ENCODE data around the gene SSU72. TPM values are rescaled to one million over a fixed set of nuclear protein-coding genes. Genes with fewer than 3 reads are reported as not detected.
"Not testable (repeated sequence)": the region's sequence is repeated elsewhere in the genome, so short reads cannot be mapped to it uniquely, and the experiment has no call there.

SSU72 gene
- polyA plus RNA-seq, 3 donors: 78.5 to 81.6 (median 79.1) TPM

DNA sequence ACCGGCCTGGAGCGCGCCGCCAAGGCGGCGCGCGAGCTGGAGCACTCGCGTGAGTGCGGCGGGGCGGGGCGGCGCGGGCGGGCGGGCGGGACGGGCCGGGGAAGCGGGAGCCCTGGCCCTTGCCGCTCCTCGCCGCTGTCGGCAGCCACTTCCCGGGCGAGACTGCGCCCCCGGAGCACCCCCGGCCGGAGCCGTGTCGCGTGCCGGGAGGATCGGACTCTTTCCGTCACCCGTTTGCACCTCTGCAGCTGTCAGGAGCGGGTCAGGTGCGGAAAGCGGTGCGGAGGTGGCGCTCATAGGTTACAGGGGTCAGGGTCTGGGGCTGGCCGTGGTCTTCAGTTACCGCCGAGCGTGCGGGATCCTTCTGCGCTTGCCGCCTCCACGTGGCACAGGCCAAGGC lies 62.2 kb downstream of the SSU72 start:
- DNase-seq (ENCODE audit: low read depth in 3 of 3, low spot score in 2 of 3): not testable (repeated sequence)

- peak; percentile 90 to 97 (median 95) for DNase-seq (ENCODE audit: low read depth in 3 of 3, low spot score in 2 of 3)
Observed at GRCh38 chr1:1511533-1512285, 63.0 kb downstream of the SSU72 start, which contains the start of gene ATAD3A. TSS of gene ATAD3A (plus strand) at chr1:1512162. CDS start at chr1:1512269, 107 bp downstream.

- DNase-seq (ENCODE audit: low read depth in 3 of 3, low spot score in 2 of 3): no peak
Observed at GRCh38 chr1:1510912-1511532, 63.6 kb downstream of the SSU72 start.

- not testable (repeated sequence) for DNase-seq (ENCODE audit: low read depth in 3 of 3, low spot score in 2 of 3)
Observed at GRCh38 chr1:1509465-1509850, 65.2 kb downstream of the SSU72 start.

GRCh38 chr1:1508775-1509464 lies 65.7 kb downstream of the SSU72 start:
- DNase-seq (ENCODE audit: low read depth in 3 of 3, low spot score in 2 of 3): not testable (repeated sequence)

- DNase-seq (ENCODE audit: low read depth in 3 of 3, low spot score in 2 of 3): no peak
Observed at GRCh38 chr1:1507305-1507704, 67.4 kb downstream of the SSU72 start.

DNA sequence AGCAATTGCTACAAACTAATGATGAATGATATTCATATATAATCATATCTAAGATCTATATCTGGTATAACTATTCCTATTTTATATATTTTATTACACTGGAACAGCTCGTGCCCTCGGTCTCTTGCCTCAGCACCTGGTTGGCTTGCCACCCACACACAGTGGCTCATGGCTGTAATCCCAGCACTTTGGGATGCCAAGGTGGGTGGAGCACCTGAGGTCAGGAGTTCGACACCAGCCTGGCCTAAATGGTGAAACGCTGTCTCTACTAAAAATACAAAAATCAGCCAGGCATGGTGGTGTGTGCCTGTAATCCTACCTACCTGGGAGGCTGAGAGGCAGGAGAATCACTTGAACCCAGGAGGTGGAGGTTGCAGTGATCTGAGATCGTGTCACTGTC lies 68.9 kb downstream of the SSU72 start:
- not testable (repeated sequence) for DNase-seq (ENCODE audit: low read depth in 3 of 3, low spot score in 2 of 3)

- DNase-seq (ENCODE audit: low read depth in 3 of 3, low spot score in 2 of 3): not testable (repeated sequence)
Observed at GRCh38 chr1:1505366-1505798, 69.3 kb downstream of the SSU72 start.

DNA sequence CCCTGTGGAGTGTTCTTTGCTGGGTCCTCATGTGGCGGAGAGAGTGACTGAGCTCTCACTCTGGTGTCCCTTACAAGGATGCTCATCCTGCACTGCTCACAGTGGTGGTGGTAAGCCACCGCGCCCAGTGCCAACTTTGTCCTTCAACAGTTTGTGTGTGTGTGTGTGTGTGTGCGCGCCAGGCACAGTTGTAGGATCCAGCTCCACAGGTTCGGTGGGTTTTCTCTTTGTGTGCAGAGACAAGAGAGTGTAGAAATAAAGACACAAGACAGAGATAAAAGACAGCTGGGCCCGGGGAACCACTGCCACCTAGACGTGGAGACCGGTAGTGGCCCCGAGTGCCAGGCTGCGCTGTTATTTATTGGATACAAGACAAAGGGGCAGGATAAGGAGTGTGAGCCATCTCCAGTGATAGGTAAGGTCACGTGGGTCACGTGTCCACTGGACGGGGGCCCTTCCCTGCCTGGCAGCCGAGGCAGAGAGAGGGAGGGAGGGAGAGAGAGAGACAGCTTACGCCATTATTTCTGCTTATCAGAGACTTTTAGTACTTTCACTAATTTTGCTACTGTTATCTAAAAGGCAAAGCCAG lies 69.8 kb downstream of the SSU72 start:
- peak in 2 of 3 donors; percentile 29 to 36 for DNase-seq (ENCODE audit: low read depth in 3 of 3, low spot score in 2 of 3)

- DNase-seq (ENCODE audit: low read depth in 3 of 3, low spot score in 2 of 3): not testable (repeated sequence)
Observed at GRCh38 chr1:1495461-1495975, 79.1 kb downstream of the SSU72 start.

DNA sequence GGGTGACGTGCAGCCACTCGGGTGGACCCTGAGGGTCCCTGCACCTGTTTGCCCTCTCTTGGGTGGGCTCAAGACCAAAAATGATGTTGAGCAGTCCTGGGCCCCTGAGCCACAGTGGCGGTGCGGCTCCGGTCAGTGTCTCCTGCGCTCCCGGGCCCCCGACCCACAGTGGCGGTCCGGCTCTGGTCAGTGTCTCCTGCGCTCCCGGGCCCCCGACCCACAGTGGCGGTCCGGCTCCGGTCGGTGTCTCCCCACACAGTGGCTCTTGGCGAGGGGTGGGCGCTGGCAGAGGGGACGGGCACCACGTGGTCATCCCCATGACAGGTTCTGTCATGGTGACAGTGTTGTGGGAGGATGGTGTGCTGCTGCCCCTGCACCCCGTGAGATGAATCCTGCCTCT lies 80.4 kb downstream of the SSU72 start:
- not testable (repeated sequence) for DNase-seq (ENCODE audit: low read depth in 3 of 3, low spot score in 2 of 3)

Other genes with a start within 250 kb of the SSU72 start
- gene TAS1R3, start 243.6 kb downstream of the SSU72 start, polyA plus RNA-seq (ENCODE audit: insufficient read length in 3 of 3): under 1 TPM; 0.21 to 0.29 (median 0.24) TPM
- 10 to 100 TPM; 21.5 to 27.5 (median 24.5) TPM for gene DVL1, start 225.4 kb downstream of the SSU72 start, polyA plus RNA-seq (ENCODE audit: insufficient read length in 3 of 3)
- 100 to 1,000 TPM; 145 to 157 (median 156) TPM for gene MXRA8, start 216.3 kb downstream of the SSU72 start, polyA plus RNA-seq (ENCODE audit: insufficient read length in 3 of 3)
- gene AURKAIP1, start 199.7 kb downstream of the SSU72 start, polyA plus RNA-seq (ENCODE audit: insufficient read length in 3 of 3): 10 to 100 TPM; 51.9 to 65.7 (median 55.1) TPM
- gene CCNL2, start 175.5 kb downstream of the SSU72 start, polyA plus RNA-seq (ENCODE audit: insufficient read length in 3 of 3): 100 to 1,000 TPM; 183 to 230 (median 206) TPM
- gene MRPL20, start 167.6 kb downstream of the SSU72 start, polyA plus RNA-seq (ENCODE audit: insufficient read length in 3 of 3): 100 to 1,000 TPM; 107 to 136 (median 117) TPM
- 10 to 100 TPM in 1 of 3 donors, 1 to 10 TPM in 2; 5.0 to 19.7 (median 7.1) TPM for gene ANKRD65, start 153.6 kb downstream of the SSU72 start, polyA plus RNA-seq (ENCODE audit: insufficient read length in 3 of 3)
- gene VWA1, start 139.2 kb downstream of the SSU72 start, polyA plus RNA-seq (ENCODE audit: insufficient read length in 3 of 3): 10 to 100 TPM; 39.8 to 52.7 (median 48.0) TPM
- gene ATAD3C, start 125.2 kb downstream of the SSU72 start, polyA plus RNA-seq (ENCODE audit: insufficient read length in 3 of 3): 1 to 10 TPM; 1.4 to 3.1 (median 2.0) TPM
- gene ATAD3B, start 103.1 kb downstream of the SSU72 start, polyA plus RNA-seq (ENCODE audit: insufficient read length in 3 of 3): 1 to 10 TPM; 8.1 to 9.8 (median 8.8) TPM
- gene ATAD3A, start 62.7 kb downstream of the SSU72 start, polyA plus RNA-seq (ENCODE audit: insufficient read length in 3 of 3): 10 to 100 TPM; 16.6 to 19.4 (median 18.1) TPM
- 1 to 10 TPM; 3.2 to 3.6 (median 3.5) TPM for gene TMEM240, start 34.2 kb downstream of the SSU72 start, polyA plus RNA-seq (ENCODE audit: insufficient read length in 3 of 3)
- 1 to 10 TPM; 1.3 to 2.5 (median 2.2) TPM for gene FNDC10, start 25.3 kb upstream of the SSU72 start, polyA plus RNA-seq (ENCODE audit: insufficient read length in 3 of 3)
- 10 to 100 TPM; 22.3 to 23.6 (median 22.4) TPM for gene MIB2, start 40.6 kb upstream of the SSU72 start, polyA plus RNA-seq (ENCODE audit: insufficient read length in 3 of 3)
- 10 to 100 TPM; 13.4 to 15.6 (median 15.2) TPM for gene MMP23B, start 57.3 kb upstream of the SSU72 start, polyA plus RNA-seq (ENCODE audit: insufficient read length in 3 of 3)
- gene CDK11B, start 84.1 kb upstream of the SSU72 start, polyA plus RNA-seq (ENCODE audit: insufficient read length in 3 of 3): 10 to 100 TPM; 39.7 to 44.0 (median 42.3) TPM
- gene SLC35E2B, start 117.9 kb upstream of the SSU72 start, polyA plus RNA-seq (ENCODE audit: insufficient read length in 3 of 3): 10 to 100 TPM; 59.0 to 65.3 (median 61.1) TPM
- 10 to 100 TPM; 20.4 to 25.8 (median 24.5) TPM for gene CDK11A, start 149.5 kb upstream of the SSU72 start, polyA plus RNA-seq (ENCODE audit: insufficient read length in 3 of 3)
- 10 to 100 TPM; 35.4 to 40.0 (median 39.3) TPM for gene NADK, start 203.6 kb upstream of the SSU72 start, polyA plus RNA-seq (ENCODE audit: insufficient read length in 3 of 3)